ENCODE measurements around the gene TMEM253.

The TMEM253 gene

GRCh38 chr14:21096978-21097635 lies 3.8 kb upstream of the TMEM253 start:
- Histone ChIP-seq H3K27ac (replicated peaks; ENCODE audit: low read length) (peak overlapping the region; percentile 90), H3K9ac (ENCODE audit: low read depth, low read length, poor library complexity) (peak overlapping the region; percentile 79), H2AK5ac (ENCODE audit: low read depth, low read length) (peak overlapping the region; percentile 0), H3K14ac (ENCODE audit: low read length) (no peak overlapping the region), H3K9me3 (replicated peaks in 1 of 2; ENCODE audit: control insufficient read depth in 2 of 2, insufficient read depth in 1 of 2, low read depth in 1 of 2, low read length in 2 of 2) (no peaks in the 10 kb centered on the region), H4K8ac (ENCODE audit: low read depth, low read length) (no peak overlapping the region), H2BK15ac (ENCODE audit: low read length) (no peak overlapping the region), H2BK120ac (ENCODE audit: low read depth, low read length) (peak overlapping the region; percentile 51), H3K4me3 (ENCODE audit: low read length in 2 of 2) (peak overlapping the region; percentile 57 to 84), H3K18ac (ENCODE audit: low read length) (peak overlapping the region; percentile 5), H3K4me2 (ENCODE audit: insufficient read depth, low read length, poor library complexity, severe bottlenecking) (peak overlapping the region; percentile 59), H3K4me1 (ENCODE audit: control insufficient read depth in 2 of 2, insufficient read depth in 1 of 2, low read depth in 1 of 2, low read length in 2 of 2) (peaks cover 35 to 47% of the 10 kb centered on the region in 2 donors), H3K79me1 (ENCODE audit: low read depth, low read length) (peaks cover 6% of the 10 kb centered on the region), H3K27me3 (ENCODE audit: control insufficient read depth in 3 of 3, insufficient read depth in 3 of 3, low read depth in 1 of 3, low read length in 3 of 3) (no peaks in the 10 kb centered on the region), H2AFZ (ENCODE audit: low read length) (no peak overlapping the region), H4K91ac (ENCODE audit: low read depth, low read length, poor library complexity) (no peak overlapping the region), H2BK12ac (ENCODE audit: low read length) (no peak overlapping the region), H3K23ac (ENCODE audit: low read depth, low read length, poor library complexity) (no peak overlapping the region), H2BK5ac (ENCODE audit: low read length) (peak overlapping the region; percentile 91), H3K4ac (ENCODE audit: low read length) (no peak overlapping the region), H3K36me3 (replicated peaks in 1 of 2; ENCODE audit: control insufficient read depth in 2 of 2, insufficient read depth in 2 of 2, low read length in 2 of 2) (peaks cover 12 to 18% of the 10 kb centered on the region in 2 donors)
- DNase-seq (ENCODE audit: low spot score), result no peak
- WGBS, 2 donors (ENCODE audit: extremely low coverage in 2 of 2, insufficient read length in 2 of 2, insufficient replicate concordance in 1 of 2), result no CpG with 5 or more reads among the region's 10 CpGs

- no peak overlapping the region for H3K23ac ChIP-seq (ENCODE audit: low read depth, low read length, poor library complexity)
- WGBS, 2 donors (ENCODE audit: extremely low coverage in 2 of 2, insufficient read length in 2 of 2, insufficient replicate concordance in 1 of 2), result no CpG with 5 or more reads among the region's 19 CpGs
Measured at GRCh38 chr14:21097636-21098075, 3.2 kb upstream of the TMEM253 start.

GRCh38 chr14:21098076-21098891 lies 2.6 kb upstream of the TMEM253 start, which contains the start of gene ZNF219:
Gene ZNF219 (minus strand): TSS chr14:21098655. CDS start chr14:21093591, 5,064 bp downstream.
- Histone ChIP-seq H4K91ac (ENCODE audit: low read depth, low read length, poor library complexity) (no peak within 1 kb of the TSS), H3K4me3 (ENCODE audit: low read length in 2 of 2) (peak within 1 kb of the TSS; percentile 61 to 84), H3K27ac (replicated peaks; ENCODE audit: low read length) (peak within 1 kb of the TSS; percentile 90), H3K4me1 (ENCODE audit: control insufficient read depth in 2 of 2, insufficient read depth in 1 of 2, low read depth in 1 of 2, low read length in 2 of 2) (peaks cover 36 to 53% of the 10 kb centered on the region in 2 donors), H2AK5ac (ENCODE audit: low read depth, low read length) (peak within 1 kb of the TSS; percentile 0), H2BK12ac (ENCODE audit: low read length) (no peak within 1 kb of the TSS), H2BK5ac (ENCODE audit: low read length) (peak within 1 kb of the TSS; percentile 91), H3K27me3 (ENCODE audit: control insufficient read depth in 3 of 3, insufficient read depth in 3 of 3, low read depth in 1 of 3, low read length in 3 of 3) (no peaks in the 10 kb centered on the region), H2BK15ac (ENCODE audit: low read length) (no peak within 1 kb of the TSS), H3K4me2 (ENCODE audit: insufficient read depth, low read length, poor library complexity, severe bottlenecking) (peak within 1 kb of the TSS; percentile 61), H3K14ac (ENCODE audit: low read length) (no peak within 1 kb of the TSS), H2AFZ (ENCODE audit: low read length) (peak within 1 kb of the TSS; percentile 69), H3K9ac (ENCODE audit: low read depth, low read length, poor library complexity) (peak within 1 kb of the TSS; percentile 82), H3K79me1 (ENCODE audit: low read depth, low read length) (no peaks in the 10 kb centered on the region), H3K9me3 (replicated peaks in 1 of 2; ENCODE audit: control insufficient read depth in 2 of 2, insufficient read depth in 1 of 2, low read depth in 1 of 2, low read length in 2 of 2) (no peaks in the 10 kb centered on the region), H2BK120ac (ENCODE audit: low read depth, low read length) (peak within 1 kb of the TSS; percentile 51), H3K4ac (ENCODE audit: low read length) (no peak within 1 kb of the TSS), H3K18ac (ENCODE audit: low read length) (peak within 1 kb of the TSS; percentile 5), H3K36me3 (replicated peaks in 1 of 2; ENCODE audit: control insufficient read depth in 2 of 2, insufficient read depth in 2 of 2, low read length in 2 of 2) (peaks cover 2 to 6% of the 10 kb centered on the region in 2 donors), H3K23ac (ENCODE audit: low read depth, low read length, poor library complexity) (no peak within 1 kb of the TSS), H4K8ac (ENCODE audit: low read depth, low read length) (no peak within 1 kb of the TSS)
- WGBS, 2 donors (ENCODE audit: extremely low coverage in 2 of 2, insufficient read length in 2 of 2, insufficient replicate concordance in 1 of 2), result no CpG with 5 or more reads among the region's 90 CpGs
- peak; percentile 79 for DNase-seq (ENCODE audit: low spot score)

More at GRCh38 chr14:21097636-21098075, 3.2 kb upstream of the TMEM253 start:
- Histone ChIP-seq H2BK120ac (ENCODE audit: low read depth, low read length) (peak overlapping the region; percentile 51), H3K4me1 (ENCODE audit: control insufficient read depth in 2 of 2, insufficient read depth in 1 of 2, low read depth in 1 of 2, low read length in 2 of 2) (peaks cover 38 to 52% of the 10 kb centered on the region in 2 donors), H4K91ac (ENCODE audit: low read depth, low read length, poor library complexity) (no peak overlapping the region), H3K27me3 (ENCODE audit: control insufficient read depth in 3 of 3, insufficient read depth in 3 of 3, low read depth in 1 of 3, low read length in 3 of 3) (no peaks in the 10 kb centered on the region), H3K4me3 (ENCODE audit: low read length in 2 of 2) (peak overlapping the region; percentile 57 to 84), H3K27ac (replicated peaks; ENCODE audit: low read length) (peak overlapping the region; percentile 90), H3K18ac (ENCODE audit: low read length) (peak overlapping the region; percentile 5), H3K4ac (ENCODE audit: low read length) (no peak overlapping the region), H2BK15ac (ENCODE audit: low read length) (no peak overlapping the region), H3K4me2 (ENCODE audit: insufficient read depth, low read length, poor library complexity, severe bottlenecking) (peak overlapping the region; percentile 59), H2AFZ (ENCODE audit: low read length) (no peak overlapping the region), H3K36me3 (replicated peaks in 1 of 2; ENCODE audit: control insufficient read depth in 2 of 2, insufficient read depth in 2 of 2, low read length in 2 of 2) (peaks cover 8 to 12% of the 10 kb centered on the region in 2 donors), H3K9ac (ENCODE audit: low read depth, low read length, poor library complexity) (peak overlapping the region; percentile 82), H3K79me1 (ENCODE audit: low read depth, low read length) (peaks cover 4% of the 10 kb centered on the region), H2AK5ac (ENCODE audit: low read depth, low read length) (peak overlapping the region; percentile 0), H2BK12ac (ENCODE audit: low read length) (no peak overlapping the region), H3K14ac (ENCODE audit: low read length) (no peak overlapping the region), H3K9me3 (replicated peaks in 1 of 2; ENCODE audit: control insufficient read depth in 2 of 2, insufficient read depth in 1 of 2, low read depth in 1 of 2, low read length in 2 of 2) (no peaks in the 10 kb centered on the region), H2BK5ac (ENCODE audit: low read length) (peak overlapping the region; percentile 91), H4K8ac (ENCODE audit: low read depth, low read length) (no peak overlapping the region)
- no peak for DNase-seq (ENCODE audit: low spot score)

Data from neuronal stem cell (in vitro differentiated cells).